Left cardiac atrium (tissue), 2 donors: ENCODE data around the gene PHF13. TPM values are rescaled to one million over a fixed set of nuclear protein-coding genes. Genes with fewer than 3 reads are reported as not detected.

ENCODE experiments used
- total RNA-seq, 2 donors: library from RNA; stranded (reverse); fragmentation: NEBNext Ultra II Directional; extraction: Animal tissue kit (Norgen Biotek cat#: 25700); gene quantifications; one replicate each; pipeline ENCODE4 v1.2.1, GENCODE V29; 2021
- donor health status: DM: no; HTN: yes; CAD: no; lungs with severe emphysema.
- donor health status: DM: yes; HTN: yes; CAD: no.

PHF13 gene
- total RNA-seq, 2 donors from 2014 or later: 7.8 to 9.0 TPM

Other genes starting within 250 kb of the PHF13 start
- 10 to 100 TPM in 1 of 2 donors, 1 to 10 TPM in 1; 9.9 to 12.9 TPM for gene ACOT7, start 220.0 kb upstream of the PHF13 start, total RNA-seq
- gene HES2, start 193.8 kb upstream of the PHF13 start, total RNA-seq: under 1 TPM in 1 of 2 donors, not detected in 1; 0.37 TPM
- under 1 TPM; 0.42 to 0.44 TPM for gene ESPN, start 189.0 kb upstream of the PHF13 start, total RNA-seq
- 1 to 10 TPM; 5.5 to 5.9 TPM for gene TNFRSF25, start 147.6 kb upstream of the PHF13 start, total RNA-seq
- 10 to 100 TPM; 10.7 to 11.8 TPM for gene PLEKHG5, start 122.1 kb upstream of the PHF13 start, total RNA-seq
- 10 to 100 TPM; 12.0 to 16.5 TPM for gene NOL9, start 59.2 kb upstream of the PHF13 start, total RNA-seq
- gene TAS1R1, start 58.4 kb upstream of the PHF13 start, total RNA-seq: not detected
- gene ZBTB48, start 33.7 kb upstream of the PHF13 start, total RNA-seq: 10 to 100 TPM; 11.5 to 14.3 TPM
- gene KLHL21, start 10.9 kb upstream of the PHF13 start, total RNA-seq: 10 to 100 TPM; 43.9 to 75.8 TPM
- gene THAP3, start 11.1 kb downstream of the PHF13 start, total RNA-seq: 10 to 100 TPM in 1 of 2 donors, 1 to 10 TPM in 1; 8.9 to 14.6 TPM
- gene DNAJC11, start 88.1 kb downstream of the PHF13 start, total RNA-seq: 10 to 100 TPM; 54.5 to 57.1 TPM
- gene CAMTA1, start 171.7 kb downstream of the PHF13 start, total RNA-seq: 100 to 1,000 TPM; 109 to 128 TPM